Mesenteric fat pad (tissue), 1 donor: ENCODE results near the gene HKDC1. TPM values are rescaled to one million over a fixed set of nuclear protein-coding genes. Genes with fewer than 3 reads are reported as not detected.

Source experiments
- total RNA-seq: library from RNA; stranded (reverse); fragmentation: NEBNext Ultra II Directional; extraction: Animal tissue kit (Norgen Biotek cat#: 25700); gene quantifications from one replicate; pipeline ENCODE4 v1.2.1, GENCODE V29; 2021
- donor health status: DM: yes; HTN: yes; CAD: no.

The HKDC1 gene
- total RNA-seq, 1 donor from 2014 or later, result 0.10 TPM

Other genes starting within 250 kb of the HKDC1 start
- gene KIFBP, start 231.5 kb upstream of the HKDC1 start, total RNA-seq, result 34.7 TPM
- gene SRGN, start 132.2 kb upstream of the HKDC1 start, total RNA-seq, result 404 TPM
- 63.0 TPM for gene VPS26A, start 96.2 kb upstream of the HKDC1 start, total RNA-seq
- gene SUPV3L1, start 40.1 kb upstream of the HKDC1 start, total RNA-seq, result 27.0 TPM
- 109 TPM for gene HK1, start 58.2 kb downstream of the HKDC1 start, total RNA-seq
- gene TACR2, start 196.6 kb downstream of the HKDC1 start, total RNA-seq, result 0.61 TPM
- gene TSPAN15, start 231.1 kb downstream of the HKDC1 start, total RNA-seq, result 109 TPM